ENCODE results near the gene PLEKHM2.

PLEKHM2 gene

DNA sequence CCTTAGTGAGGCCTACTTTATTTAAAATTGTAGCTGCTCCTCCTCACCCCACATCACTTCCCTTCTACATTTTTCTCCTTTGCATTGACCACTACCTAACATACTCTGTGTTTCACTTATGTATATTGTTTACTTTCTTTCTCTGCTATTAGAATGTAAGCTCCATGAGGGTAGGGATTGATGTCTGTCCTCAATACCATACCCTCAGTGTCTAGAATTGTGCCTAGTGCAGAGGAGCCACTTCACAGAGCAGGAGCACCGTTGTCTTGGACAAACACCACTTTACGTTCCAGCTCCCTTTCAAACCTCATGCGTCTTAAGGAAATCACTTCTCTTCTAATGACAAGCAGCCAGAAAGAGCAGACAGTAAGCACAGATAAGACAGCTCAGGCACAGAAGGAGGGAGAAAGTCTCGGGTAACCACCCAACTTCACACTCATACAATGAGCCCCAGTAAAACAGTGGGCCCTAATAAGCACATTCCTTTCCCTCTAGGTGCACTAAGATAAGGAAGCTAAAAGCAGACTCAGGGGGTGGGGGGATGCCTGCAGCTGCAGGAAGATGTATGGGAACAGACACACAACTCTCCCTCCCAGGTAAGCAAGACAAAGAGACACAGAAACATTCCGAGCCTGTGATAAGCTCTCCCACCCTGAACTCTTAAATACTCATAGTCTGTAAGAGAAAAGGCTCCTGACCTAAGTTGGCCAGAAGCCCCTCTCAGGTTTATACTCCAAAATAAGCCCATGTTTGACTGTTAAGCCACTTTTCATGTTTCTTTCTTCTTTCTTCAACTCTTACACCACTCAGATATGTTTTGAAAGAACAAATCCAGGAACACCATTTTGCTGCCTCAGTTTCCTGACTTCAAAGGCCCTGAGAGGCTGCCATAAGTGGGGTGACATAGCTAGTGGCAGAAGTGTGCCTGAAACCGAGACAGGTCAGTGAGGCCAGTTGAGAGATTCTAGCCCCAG is 7.1 kb upstream of the PLEKHM2 start:
- H3K4me3 ChIP-seq, result no peak overlapping the region
- no peak for DNase-seq (ENCODE audit: low spot score)
- TF ChIP-seq, protein P1, sequence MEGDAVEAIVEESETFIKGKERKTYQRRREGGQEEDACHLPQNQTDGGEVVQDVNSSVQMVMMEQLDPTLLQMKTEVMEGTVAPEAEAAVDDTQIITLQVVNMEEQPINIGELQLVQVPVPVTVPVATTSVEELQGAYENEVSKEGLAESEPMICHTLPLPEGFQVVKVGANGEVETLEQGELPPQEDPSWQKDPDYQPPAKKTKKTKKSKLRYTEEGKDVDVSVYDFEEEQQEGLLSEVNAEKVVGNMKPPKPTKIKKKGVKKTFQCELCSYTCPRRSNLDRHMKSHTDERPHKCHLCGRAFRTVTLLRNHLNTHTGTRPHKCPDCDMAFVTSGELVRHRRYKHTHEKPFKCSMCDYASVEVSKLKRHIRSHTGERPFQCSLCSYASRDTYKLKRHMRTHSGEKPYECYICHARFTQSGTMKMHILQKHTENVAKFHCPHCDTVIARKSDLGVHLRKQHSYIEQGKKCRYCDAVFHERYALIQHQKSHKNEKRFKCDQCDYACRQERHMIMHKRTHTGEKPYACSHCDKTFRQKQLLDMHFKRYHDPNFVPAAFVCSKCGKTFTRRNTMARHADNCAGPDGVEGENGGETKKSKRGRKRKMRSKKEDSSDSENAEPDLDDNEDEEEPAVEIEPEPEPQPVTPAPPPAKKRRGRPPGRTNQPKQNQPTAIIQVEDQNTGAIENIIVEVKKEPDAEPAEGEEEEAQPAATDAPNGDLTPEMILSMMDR (IDR thresholded peaks at IDR 0.05), result no peak
- no peak overlapping the region for H3K27ac ChIP-seq

DNA sequence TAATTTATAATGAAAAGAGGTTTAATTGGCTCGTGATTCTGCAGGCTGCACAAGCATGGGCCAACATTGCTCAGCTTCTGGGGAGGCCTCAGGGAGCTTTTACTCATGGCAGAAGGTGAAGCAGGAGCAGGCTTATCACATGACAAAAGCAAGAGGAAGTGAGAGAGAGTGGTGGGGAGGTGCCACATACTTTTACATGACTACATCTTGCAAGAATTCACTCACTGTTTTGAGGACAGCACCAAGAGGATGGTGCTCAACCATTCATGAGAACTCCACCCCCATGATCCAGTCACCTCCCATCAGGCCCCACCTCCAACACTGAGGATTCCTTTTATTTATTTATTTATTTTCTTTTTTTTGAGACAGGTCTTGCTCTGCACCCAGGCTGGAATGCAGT is 5.5 kb upstream of the PLEKHM2 start:
- no peak for DNase-seq (ENCODE audit: low spot score)
- no peak overlapping the region for H3K4me3 ChIP-seq
- TF ChIP-seq, protein P1 (IDR thresholded peaks at IDR 0.05), result no peak
- H3K27ac ChIP-seq, result no peak overlapping the region

DNA sequence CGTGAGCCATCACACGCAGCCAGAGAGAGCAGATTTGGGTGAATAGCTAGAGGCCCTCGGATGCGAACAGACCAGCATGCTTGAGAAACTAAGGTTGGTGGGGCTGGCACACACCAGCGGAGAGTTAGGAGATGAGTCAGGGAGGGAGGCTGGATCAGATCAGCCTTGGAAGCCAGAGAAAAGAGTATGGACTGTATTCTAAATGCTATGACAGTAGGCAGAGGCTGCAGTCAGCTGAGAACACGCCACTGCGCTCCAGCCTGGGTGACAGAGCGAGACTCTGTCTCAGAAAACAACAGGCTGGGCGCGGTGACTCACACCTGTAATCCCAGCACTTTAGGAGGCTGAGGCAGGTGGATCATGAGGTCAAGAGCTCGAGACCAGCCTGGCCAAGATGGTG is 4.0 kb upstream of the PLEKHM2 start:
- TF ChIP-seq, protein P1 (IDR thresholded peaks at IDR 0.05), result no peak
- no peak for DNase-seq (ENCODE audit: low spot score)
- Histone ChIP-seq H3K27ac (peak overlapping the region; percentile 33 to 70), H3K4me3 (no peak overlapping the region)

DNA sequence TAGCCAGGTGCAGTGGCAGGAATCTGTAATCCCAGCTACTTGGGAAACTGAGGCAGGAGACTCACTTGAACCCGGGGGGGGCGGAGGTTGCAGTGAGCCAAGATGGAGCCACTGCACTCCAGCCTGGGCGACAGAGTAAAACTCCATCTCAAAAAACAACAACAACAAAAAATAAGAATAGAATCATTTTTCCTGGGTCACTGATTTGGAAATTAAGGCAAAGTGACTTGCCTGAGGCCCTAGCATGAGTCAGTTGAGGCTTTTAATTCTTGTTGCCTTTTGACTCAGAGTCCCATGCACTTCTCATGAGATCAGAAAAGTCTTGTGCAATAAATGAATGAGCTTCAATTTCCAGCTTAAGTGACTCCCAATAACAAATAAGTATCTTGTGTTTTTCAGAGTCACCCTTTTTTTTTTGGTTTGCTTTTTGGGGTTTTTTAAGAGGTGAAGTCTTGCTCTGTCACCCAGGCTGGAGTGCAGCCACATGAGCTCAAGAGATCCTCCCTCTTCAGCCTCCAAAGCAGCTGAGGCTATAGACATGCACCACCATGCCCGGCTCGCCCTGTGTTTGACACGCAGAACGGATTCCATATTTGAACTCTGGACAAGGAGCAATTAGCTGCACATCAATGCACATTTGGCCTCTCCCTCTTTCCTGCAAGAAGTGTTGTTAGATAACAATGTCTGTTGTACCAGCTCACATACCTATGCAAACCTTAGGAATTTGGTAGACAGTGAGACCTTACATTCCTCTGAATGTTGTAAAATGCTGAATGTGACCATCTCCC is 3.4 kb upstream of the PLEKHM2 start:
- peak overlapping the region; percentile 40 to 82 for H3K27ac ChIP-seq
- peak; percentile 65 for DNase-seq (ENCODE audit: low spot score)
- no peak overlapping the region for H3K4me3 ChIP-seq
- TF ChIP-seq, protein P1 (IDR thresholded peaks at IDR 0.05), result no peak

DNA sequence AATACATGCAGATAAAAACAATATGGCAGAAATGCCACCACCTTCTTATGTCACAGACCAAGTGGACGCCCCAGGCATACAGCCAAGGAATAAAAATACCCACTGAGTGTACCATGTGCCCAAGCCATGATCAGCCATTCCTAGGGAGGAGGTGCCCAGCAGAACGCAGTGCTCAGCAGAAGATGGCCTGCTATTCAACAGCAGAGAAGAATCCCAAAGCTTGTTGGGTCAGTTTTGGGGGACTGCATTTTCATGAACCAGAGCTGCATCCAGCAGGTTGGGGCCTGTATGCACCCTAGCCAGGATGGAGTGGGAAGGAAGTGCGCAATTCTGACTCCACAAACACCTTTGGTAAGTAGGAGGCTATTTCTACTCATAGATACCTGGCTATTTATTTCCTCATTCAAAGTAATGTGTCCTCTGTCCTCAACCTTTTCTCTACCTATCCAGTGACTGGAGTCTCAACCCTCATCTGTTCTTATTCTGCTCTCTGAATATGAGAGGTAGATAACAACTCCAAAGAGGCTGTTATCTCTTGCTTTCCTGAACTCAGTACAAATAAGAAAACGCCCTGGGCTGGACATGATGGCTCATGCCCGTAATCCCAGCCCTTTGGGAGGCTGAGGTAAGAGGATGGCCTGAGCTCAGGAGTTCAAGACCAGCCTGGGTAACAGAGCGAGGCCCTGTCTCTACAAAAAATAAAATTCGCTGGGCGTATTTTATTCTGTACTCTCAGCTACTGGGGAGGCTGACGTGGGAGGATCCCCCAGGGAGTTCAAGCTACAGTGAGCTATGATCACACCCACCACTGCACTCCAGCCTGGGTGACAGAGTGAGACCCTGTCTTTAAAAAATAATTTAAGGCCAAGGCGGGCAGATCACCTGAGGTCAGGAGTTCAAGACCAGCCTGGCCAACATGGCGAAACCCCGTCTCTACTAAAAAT is 2.5 kb upstream of the PLEKHM2 start:
- Histone ChIP-seq H3K27ac (peak overlapping the region; percentile 82 to 96), H3K4me3 (no peak overlapping the region)
- peak; percentile 67 for DNase-seq (ENCODE audit: low spot score)
- TF ChIP-seq, protein P1 (IDR thresholded peaks at IDR 0.05), result no peak

DNA sequence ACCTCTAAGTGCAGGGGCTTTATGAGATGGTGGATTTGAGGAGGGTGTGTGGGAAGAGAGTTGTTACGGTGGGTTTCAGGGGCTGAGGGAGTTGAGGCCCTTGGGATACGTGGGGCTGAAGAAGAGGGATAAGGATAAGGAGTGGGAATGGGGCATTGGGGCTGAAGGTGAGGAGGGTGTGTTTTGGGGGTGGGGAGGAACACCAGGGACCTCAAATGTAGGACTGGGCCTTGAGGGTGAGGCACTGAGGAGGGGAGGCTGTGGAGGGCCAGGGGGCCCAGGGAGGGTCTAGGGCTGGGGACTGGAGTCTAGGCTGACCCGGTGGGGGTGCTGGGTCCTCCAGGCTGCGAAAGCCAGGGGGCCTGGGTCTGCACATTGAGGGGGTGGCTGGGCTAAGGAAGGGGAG is 1.2 kb upstream of the PLEKHM2 start:
- TF ChIP-seq, protein P1 (IDR thresholded peaks at IDR 0.05), result no peak
- DNase-seq (ENCODE audit: low spot score), result no peak
- no peak overlapping the region for H3K4me3 ChIP-seq
- peak overlapping the region; percentile 94 to 96 for H3K27ac ChIP-seq
